K562 (cell line): Measurements from ENCODE around the gene BORCS5. TPM values are rescaled to one million over a fixed set of nuclear protein-coding genes. Genes with fewer than 3 reads are reported as not detected.

ENCODE experiments used
- ATAC-seq: fragments of 200-7000 bp; cut with Tn5 transposase; 3 replicates; pipeline ENCODE4 v1.9.1; 2020; ENCODE audit warnings: moderate library complexity
- BruUV-seq: library from RNA; stranded (reverse); fragments of 400-500 nt; replicated peaks from 2 replicates; lab custom pipeline; 2021; lab: Mats Ljungman, UMichigan
- CTCF ChIA-PET: fragments of 300-600 bp; formaldehyde crosslinking; extraction: SDS; loops from one replicate; lab custom pipeline; 2021; ENCODE audit warnings: low intra/inter-chr PET ratio; lab: Yijun Ruan, JAX
- POLR2A ChIA-PET: fragments of 300-600, 350-650 bp; sonication (Branson Sonifier 250); formaldehyde crosslinking; extraction: SDS; loops from one replicate; lab custom pipeline; 2021; ENCODE audit warnings: antibody characterized with exemption, inconsistent platforms; lab: Yijun Ruan, JAX
- DNase-seq, 4 experiments: peaks; one replicate each; pipeline versions ENCODE4 v3.0.0 to v3.0.0-alpha.2; 2011 to 2018; ENCODE audit warnings: low spot score in 3 of 4, mixed read lengths in 3 of 4; ENCODE audit errors: extremely low read depth in 1 of 4
- FAIRE-seq: peaks from 2 replicates; lab custom pipeline; 2011; peaks lifted over from hg19 to GRCh38; lab: Jason Lieb, UNC
- H2AFZ ChIP-seq: 2 replicates; pipeline ENCODE4 v1.6.0; 2011; ENCODE audit warnings: low read depth, low read length, control low read depth, inconsistent platforms
- H3K27ac ChIP-seq: fragments of 200-600 bp; 3 replicates; pipeline ENCODE4 v1.8.0; 2011; ENCODE audit warnings: low read depth, mild to moderate bottlenecking, control low read depth, inconsistent platforms, low read length, moderate library complexity, mixed read lengths; ENCODE audit errors: extremely low read depth
- H3K27me3 ChIP-seq, 2 experiments: fragments of 300-600 bp in 1 of 2; 2 replicates in 1 of 2; 3 replicates in 1 of 2; pipeline versions ENCODE4 v1.6.0 to v1.8.0; 2011; ENCODE audit warnings: inconsistent platforms in 2 of 2, low read length in 2 of 2, mild to moderate bottlenecking in 1 of 2, mixed read lengths in 1 of 2, moderate library complexity in 1 of 2; ENCODE audit not compliant: control insufficient read depth in 2 of 2, insufficient read depth in 2 of 2
- H3K36me3 ChIP-seq: fragments of 300-600 bp; 3 replicates; pipeline ENCODE4 v1.8.0; 2011; ENCODE audit warnings: mild to moderate bottlenecking, low read length, inconsistent platforms; ENCODE audit not compliant: control insufficient read depth, insufficient read depth
- H3K4me1 ChIP-seq, 2 experiments: fragments of 200-600 bp in 1 of 2; replicated peaks in 1 of 2; 2 replicates in 1 of 2; 3 replicates in 1 of 2; pipeline versions ENCODE4 v1.5.1 to v1.8.0; 2011; ENCODE audit warnings: inconsistent platforms in 2 of 2, low read length in 2 of 2, mild to moderate bottlenecking in 1 of 2, mixed read lengths in 1 of 2, moderate library complexity in 1 of 2; ENCODE audit not compliant: control insufficient read depth in 2 of 2, insufficient read depth in 2 of 2
- H3K4me2 ChIP-seq: 2 replicates; pipeline ENCODE4 v1.6.1; 2011; ENCODE audit warnings: low read length, control low read depth, inconsistent platforms, mixed read lengths; ENCODE audit not compliant: insufficient read depth
- H3K4me3 ChIP-seq: fragments of 200-600 bp; sonication (generic), shearing (Covaris generic); 2 replicates; pipeline ENCODE4 v1.5.1; 2016; ENCODE audit warnings: control low read depth, inconsistent platforms
- H3K79me2 ChIP-seq: fragments of 200-600 bp; 3 replicates; pipeline ENCODE4 v1.8.0; 2011; ENCODE audit warnings: low read length, inconsistent platforms; ENCODE audit not compliant: control insufficient read depth, insufficient read depth
- H3K9ac ChIP-seq, 2 experiments: 2 replicates each; pipeline versions ENCODE4 v1.6.0 to v1.6.1; 2011; ENCODE audit warnings: low read depth in 2 of 2, low read length in 2 of 2, control low read depth in 1 of 2, inconsistent platforms in 1 of 2, mild to moderate bottlenecking in 1 of 2, mixed read lengths in 1 of 2; ENCODE audit not compliant: insufficient read depth in 1 of 2
- H3K9me1 ChIP-seq: one replicate; pipeline ENCODE4 v1.6.0; 2011; ENCODE audit warnings: inconsistent platforms, mild to moderate bottlenecking, low read length, moderate library complexity; ENCODE audit not compliant: control insufficient read depth, insufficient read depth
- H3K9me3 ChIP-seq: replicated peaks from 2 replicates; pipeline ENCODE4 v1.5.1; 2011; ENCODE audit warnings: low read depth, low read length, inconsistent platforms; ENCODE audit not compliant: control insufficient read depth, insufficient read depth
- H4K20me1 ChIP-seq: replicated peaks from 2 replicates; pipeline ENCODE4 v1.6.1; 2011; ENCODE audit warnings: low read length, inconsistent platforms, mixed read lengths; ENCODE audit not compliant: control insufficient read depth, insufficient read depth
- CCAR2 ChIP-seq: fragments of 200-400 bp; formaldehyde crosslinking; IDR thresholded peaks from 2 replicates; pipeline ENCODE4 v1.6.1; 2017; ENCODE audit warnings: mild to moderate bottlenecking, low read depth, low read length
- DACH1 ChIP-seq: fragments of 450-650 bp; IDR thresholded peaks from 2 replicates; pipeline ENCODE4 v1.6.1; 2018; ENCODE audit not compliant: partially characterized antibody
- EHMT2 ChIP-seq: fragments of 450-650 bp; IDR thresholded peaks from 2 replicates; pipeline ENCODE4 v1.6.1; 2018; ENCODE audit warnings: antibody characterized with exemption
- GATAD2B ChIP-seq: fragments of 450-650 bp; IDR thresholded peaks from 2 replicates; pipeline ENCODE4 v1.6.1; 2017; ENCODE audit warnings: mild to moderate bottlenecking, borderline replicate concordance
- HSF4 ChIP-seq: fragments of 250-450 bp; sonication (Bioruptor Pico); IDR thresholded peaks from 2 replicates; pipeline ENCODE4 v2.1.2; 2022; ENCODE audit warnings: mild to moderate bottlenecking, moderate library complexity, borderline replicate concordance
- ILK ChIP-seq: fragments of 450-650 bp; IDR thresholded peaks from 2 replicates; pipeline ENCODE4 v1.6.1; 2016; ENCODE audit warnings: missing genetic modification characterization, low read depth, mild to moderate bottlenecking, missing compliant biosample characterization, moderate library complexity, borderline replicate concordance
- KDM4B ChIP-seq, 2 experiments: fragments of 450-650 bp in 1 of 2; sonication (generic) in 1 of 2; IDR thresholded peaks; 2 replicates each; pipeline ENCODE4 v1.6.1; 2016 to 2017; ENCODE audit warnings: borderline replicate concordance in 2 of 2, antibody characterized with exemption in 1 of 2, low read depth in 1 of 2, mild to moderate bottlenecking in 1 of 2
- NONO ChIP-seq, 2 experiments: fragments of 200-400 bp in 1 of 2; fragments of 450-650 bp in 1 of 2; formaldehyde crosslinking in 1 of 2; IDR thresholded peaks; 2 replicates each; pipeline ENCODE4 v1.6.1; 2017; ENCODE audit warnings: low read depth in 2 of 2, mild to moderate bottlenecking in 2 of 2, moderate library complexity in 2 of 2, low read length in 1 of 2
- PHF21A ChIP-seq: fragments of 450-650 bp; IDR thresholded peaks from 2 replicates; pipeline ENCODE4 v1.6.1; 2017; ENCODE audit warnings: low read depth, borderline replicate concordance
- SLC30A9 ChIP-seq: fragments of 250-450 bp; sonication (Bioruptor Pico); IDR thresholded peaks from 2 replicates; pipeline ENCODE4 v1.8.0; 2022; ENCODE audit warnings: mild to moderate bottlenecking, moderate library complexity
- SMARCC2 ChIP-seq: fragments of 450-650 bp; IDR thresholded peaks from 2 replicates; pipeline ENCODE4 v1.6.1; 2017; ENCODE audit warnings: antibody characterized with exemption, moderate library complexity, mild to moderate bottlenecking, low read depth
- TEAD1 ChIP-seq, 2 experiments: fragments of 450-650 bp in 1 of 2; sonication (generic) in 1 of 2; formaldehyde crosslinking; IDR thresholded peaks; 2 replicates each; pipeline versions ENCODE4 v1.4.0 to v1.8.0; 2020 to 2022; ENCODE audit warnings: mild to moderate bottlenecking in 2 of 2, missing genetic modification reagents in 1 of 2
- ZNF224 ChIP-seq: sonication (generic); formaldehyde crosslinking; IDR thresholded peaks from 2 replicates; pipeline ENCODE4 v1.8.0; 2022; ENCODE audit warnings: mild to moderate bottlenecking, missing genetic modification reagents
- ZNF707 ChIP-seq: fragments of 250-450 bp; sonication (Bioruptor Pico); conservative IDR thresholded peaks from 2 replicates; pipeline ENCODE4 v1.8.0; 2022; ENCODE audit warnings: inconsistent platforms, mild to moderate bottlenecking, moderate library complexity
- WGBS: fragments of 100-300 bp; shearing (Covaris generic); methylation state at CpG from one replicate; pipeline ENCODE4 v1.1.6; 2016; ENCODE audit warnings: low coverage, mixed read lengths; ENCODE audit not compliant: insufficient coverage; ENCODE audit errors: missing lambda C conversion rate; 5-methylcytosine and 5-hydroxymethylcytosine counted together
- in situ Hi-C: fragments of 300-500 bp; cut with MboI; formaldehyde crosslinking; loops from 4 replicates; pipeline ENCODE4 v1.15.0; 2018; ENCODE audit warnings: inconsistent platforms, mixed read lengths
- intact Hi-C: fragments of 100-400 bp; cut with micrococcal nuclease; formaldehyde crosslinking; loops from 2 replicates; pipeline ENCODE4 v1.14.2; 2022
- polyA plus RNA-seq, 8 experiments: library from polyadenylated mRNA; depleted of rRNA in 4 of 8; stranded (reverse) in 5 of 8; unstranded in 3 of 8; fragments of >200 nt; fragmentation: Nextera tagmentation in 2 of 8; fragmentation: Illumina TruSeq in 1 of 8; extraction: Ambion mirVana in 2 of 8; extraction: Trizol in 1 of 8; gene quantifications; 2 replicates each; pipeline versions ENCODE4 v1.2.1 to v1.2.3, GENCODE V29; 2011 to 2014; ENCODE audit warnings: inconsistent platforms in 1 of 8, missing spikeins in 1 of 8
- total RNA-seq, 7 experiments: library from RNA; depleted of rRNA in 6 of 7; stranded (reverse); fragments of >200 nt in 6 of 7; fragmentation: Illumina TruSeq in 2 of 7; extraction: Trizol in 2 of 7; gene quantifications; 2 replicates each; pipeline versions ENCODE4 v1.2.1 to v1.2.3, GENCODE V29; 2011 to 2021; ENCODE audit warnings: low replicate concordance in 1 of 7
- TF ChIP-seq, protein P1 (sequence below), 2 experiments: fragments of 450-650 bp; conservative IDR thresholded peaks; 2 replicates each; pipeline ENCODE4 v1.6.1; 2017; ENCODE audit warnings: mild to moderate bottlenecking in 2 of 2, moderate library complexity in 2 of 2
- TF ChIP-seq, protein P2 (sequence below): fragments of 250-450 bp; sonication (Bioruptor Pico); IDR thresholded peaks from 2 replicates; pipeline ENCODE4 v1.8.0; 2022; ENCODE audit warnings: moderate library complexity, mild to moderate bottlenecking, inconsistent platforms

Gene BORCS5
- total and polyA plus RNA-seq, 9 of the 15 experiments (the other 6 are each of a cell fraction or from before 2014, with no cell fraction given), result 0.31 to 12.4 (median 6.6) TPM

DNA sequence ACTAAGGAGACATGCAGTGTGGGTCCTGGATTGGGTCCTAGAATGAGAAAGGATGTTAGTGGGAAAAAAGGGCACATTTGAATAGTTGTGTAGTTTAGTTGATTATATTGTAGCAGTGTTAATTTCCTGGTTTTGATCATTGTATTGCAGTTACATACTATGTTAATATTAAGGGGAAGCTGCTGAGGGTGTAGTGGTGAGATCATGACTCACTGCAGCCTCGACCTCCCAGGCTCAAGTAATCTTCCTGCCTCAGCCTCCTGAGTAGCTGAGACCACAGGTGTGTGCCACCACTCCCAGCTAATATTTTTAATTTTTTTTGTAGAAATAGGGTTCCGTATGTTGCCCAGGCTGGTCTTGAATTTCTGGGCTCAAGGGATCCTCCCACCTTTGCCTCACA, 21.7 kb downstream of the BORCS5 start (continued):
- TF ChIP-seq HSF4 (CRISPR knock-in tag) (no peak), TEAD1 (CRISPR knock-in tag; IDR thresholded peaks at IDR 0.05) (no peak), SLC30A9 (CRISPR knock-in tag) (no peak)

DNA sequence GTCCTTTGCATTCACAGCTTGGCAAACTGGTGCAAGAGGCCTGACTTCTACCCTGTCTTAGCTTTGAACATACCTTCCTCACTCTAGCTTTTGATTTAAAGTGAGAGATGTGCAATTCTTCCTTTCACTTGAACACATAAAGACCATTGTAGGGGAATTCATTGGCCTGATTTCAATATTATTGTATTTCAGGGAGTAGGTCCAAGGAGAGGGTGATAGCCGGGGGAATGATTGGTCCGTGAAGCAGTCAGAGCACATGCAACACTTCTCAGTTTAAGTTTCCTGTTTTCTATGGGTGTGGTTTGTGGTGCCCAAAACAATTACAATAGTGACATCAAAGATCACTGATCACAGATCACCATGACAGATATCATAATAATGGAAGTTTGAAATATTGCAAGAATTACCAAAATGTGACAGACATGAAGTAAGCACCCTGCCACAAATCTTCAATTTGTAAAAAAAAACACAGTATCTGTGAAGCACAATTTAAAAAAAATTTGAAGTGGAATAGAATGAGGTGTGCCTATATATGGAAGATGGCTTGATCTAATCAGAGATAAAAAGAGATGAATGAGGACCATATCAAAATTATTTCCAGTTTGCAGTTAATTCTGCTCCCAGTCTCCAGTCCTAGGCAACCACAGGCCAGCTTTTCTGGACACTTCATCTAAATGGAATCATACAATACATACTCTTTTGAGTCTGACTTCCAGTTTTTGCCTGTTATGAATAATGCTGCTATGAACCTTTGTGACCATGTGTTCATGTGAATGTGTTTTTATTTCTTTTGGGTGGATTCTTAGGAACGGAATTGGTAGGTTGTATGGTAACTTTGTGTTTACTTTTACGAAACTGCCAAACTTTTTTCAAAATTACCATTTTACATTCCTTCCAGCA, 23.2 kb downstream of the BORCS5 start:
- intact Hi-C loops, result loop anchor here (5.0 to 10.0 kb wide), 2 partner anchors 115 to 182 kb away; partner anchors contain the start of gene DUSP16
- POLR2A ChIA-PET, result interaction anchor here (0.6 kb wide), 1 partner anchor 359 kb away, joined by 4 read pairs; no protein-coding TSS in a partner anchor
- Histone ChIP-seq H2AFZ (no peak overlapping the region), H3K27me3 (no peaks in the 10 kb centered on the region), H3K4me2 (no peak overlapping the region), H4K20me1 (no peaks in the 10 kb centered on the region), H3K9me3 (no peaks in the 10 kb centered on the region), H3K36me3 (0 out of 3 replicates have a peak, but pooled peaks cover 2% of the 10 kb centered on the region), H3K79me2 (no peaks in the 10 kb centered on the region), H3K9me1 (no peaks in the 10 kb centered on the region), H3K27ac (no peak overlapping the region), H3K4me1 (peaks cover 3 to 8% of the 10 kb centered on the region in 2 experiments; a peak in 3 of 5 replicates), H3K4me3 (no peak overlapping the region), H3K9ac (no peak overlapping the region)
- BruUV-seq, result no TSS peak
- in situ Hi-C loops, result loop anchor here (10.0 kb wide), 1 partner anchor 325 kb away; no protein-coding TSS in a partner anchor
- CTCF ChIA-PET, result interaction anchor here (4.9 kb wide), 1 partner anchor 325 kb away, joined by 55 read pairs; no protein-coding TSS in a partner anchor
- ATAC-seq, result no peak
- no peak for DNase-seq
- 74% methylated on average over 3 of the region's 4 CpGs for WGBS
- no peak for FAIRE-seq
- TF ChIP-seq PHF21A (no peak), ZNF224 (CRISPR knock-in tag) (no peak), DACH1 (no peak), CCAR2 (no peak), SMARCC2 (no peak), GATAD2B (no peak), ZNF707 (CRISPR knock-in tag) (no peak), ILK (tag) (no peak), NONO (IDR thresholded peaks at IDR 0.05; ENCODE audit: low read depth in 2 of 2, low read length in 1 of 2) (no peak), TEAD1 (CRISPR knock-in tag; IDR thresholded peaks at IDR 0.05) (no peak), EHMT2 (no peak), KDM4B (IDR thresholded peaks at IDR 0.05; ENCODE audit: borderline replicate concordance in 2 of 2, low read depth in 1 of 2) (no peak)
- TF ChIP-seq, protein P1, sequence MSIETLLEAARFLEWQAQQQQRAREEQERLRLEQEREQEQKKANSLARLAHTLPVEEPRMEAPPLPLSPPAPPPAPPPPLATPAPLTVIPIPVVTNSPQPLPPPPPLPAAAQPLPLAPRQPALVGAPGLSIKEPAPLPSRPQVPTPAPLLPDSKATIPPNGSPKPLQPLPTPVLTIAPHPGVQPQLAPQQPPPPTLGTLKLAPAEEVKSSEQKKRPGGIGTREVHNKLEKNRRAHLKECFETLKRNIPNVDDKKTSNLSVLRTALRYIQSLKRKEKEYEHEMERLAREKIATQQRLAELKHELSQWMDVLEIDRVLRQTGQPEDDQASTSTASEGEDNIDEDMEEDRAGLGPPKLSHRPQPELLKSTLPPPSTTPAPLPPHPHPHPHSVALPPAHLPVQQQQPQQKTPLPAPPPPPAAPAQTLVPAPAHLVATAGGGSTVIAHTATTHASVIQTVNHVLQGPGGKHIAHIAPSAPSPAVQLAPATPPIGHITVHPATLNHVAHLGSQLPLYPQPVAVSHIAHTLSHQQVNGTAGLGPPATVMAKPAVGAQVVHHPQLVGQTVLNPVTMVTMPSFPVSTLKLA (conservative IDR thresholded peaks at IDR 0.05), result no peak
- TF ChIP-seq, protein P2, sequence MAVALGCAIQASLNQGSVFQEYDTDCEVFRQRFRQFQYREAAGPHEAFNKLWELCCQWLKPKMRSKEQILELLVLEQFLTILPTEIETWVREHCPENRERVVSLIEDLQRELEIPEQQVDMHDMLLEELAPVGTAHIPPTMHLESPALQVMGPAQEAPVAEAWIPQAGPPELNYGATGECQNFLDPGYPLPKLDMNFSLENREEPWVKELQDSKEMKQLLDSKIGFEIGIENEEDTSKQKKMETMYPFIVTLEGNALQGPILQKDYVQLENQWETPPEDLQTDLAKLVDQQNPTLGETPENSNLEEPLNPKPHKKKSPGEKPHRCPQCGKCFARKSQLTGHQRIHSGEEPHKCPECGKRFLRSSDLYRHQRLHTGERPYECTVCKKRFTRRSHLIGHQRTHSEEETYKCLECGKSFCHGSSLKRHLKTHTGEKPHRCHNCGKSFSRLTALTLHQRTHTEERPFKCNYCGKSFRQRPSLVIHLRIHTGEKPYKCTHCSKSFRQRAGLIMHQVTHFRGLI (CRISPR knock-in tag), result no peak
